SK-N-SH (cell line): ENCODE measurements around the gene TSPAN14. TPM values are rescaled to one million over a fixed set of nuclear protein-coding genes. Genes with fewer than 3 reads are reported as not detected.

Experiments
- CTCF ChIA-PET: fragments of 300-600, 350-600 bp; formaldehyde crosslinking; extraction: SDS; loops from one replicate; lab custom pipeline; 2021; lab: Yijun Ruan, JAX
- POLR2A ChIA-PET: fragments of 350-600 bp; sonication (Branson Sonifier 250); formaldehyde crosslinking; extraction: SDS; loops from one replicate; lab custom pipeline; 2020; ENCODE audit warnings: antibody characterized with exemption, inconsistent platforms; lab: Yijun Ruan, JAX
- DNase-seq: peaks from one replicate; pipeline ENCODE4 v3.0.0; 2012
- H2AFZ ChIP-seq: fragments of 200-600 bp; sonication (generic); 2 replicates; pipeline ENCODE4 v1.8.1; 2016; ENCODE audit warnings: antibody characterized with exemption, mild to moderate bottlenecking, low read depth
- H3F3A ChIP-seq: fragments of 200-600 bp; sonication (generic); replicated peaks from 2 replicates; pipeline ENCODE3; 2016; ENCODE audit warnings: antibody characterized with exemption, mild to moderate bottlenecking; ENCODE audit not compliant: insufficient read depth
- H3K27ac ChIP-seq, 2 experiments: fragments of 200-500 bp in 1 of 2; fragments of 200-600 bp in 1 of 2; sonication (Bioruptor generic) in 1 of 2; sonication (generic), shearing (Covaris generic) in 1 of 2; 2 replicates each; pipeline versions ENCODE4 v1.5.1 to v1.6.1; 2014 to 2016; ENCODE audit warnings: low read depth in 2 of 2, inconsistent platforms in 1 of 2, low read length in 1 of 2, mild to moderate bottlenecking in 1 of 2, mixed read lengths in 1 of 2
- H3K27me3 ChIP-seq: fragments of 200-600 bp; sonication (generic), shearing (Covaris generic); 2 replicates; pipeline ENCODE4 v1.6.1; 2016; ENCODE audit warnings: mixed run types; ENCODE audit not compliant: insufficient read depth
- H3K36me3 ChIP-seq, 2 experiments: fragments of 200-500 bp in 1 of 2; fragments of 200-600 bp in 1 of 2; sonication (Bioruptor generic) in 1 of 2; sonication (generic) in 1 of 2; replicated peaks in 1 of 2; 2 replicates each; pipeline versions ENCODE3 to v1.5.1; 2014 to 2016; ENCODE audit warnings: low read length in 1 of 2, mild to moderate bottlenecking in 1 of 2; ENCODE audit not compliant: insufficient read depth in 2 of 2, control insufficient read depth in 1 of 2
- H3K4me1 ChIP-seq, 2 experiments: fragments of 200-500 bp in 1 of 2; fragments of 200-600 bp in 1 of 2; sonication (Bioruptor generic) in 1 of 2; sonication (generic), shearing (Covaris generic) in 1 of 2; 2 replicates each; pipeline versions ENCODE4 v1.5.1 to v1.6.1; 2014 to 2016; ENCODE audit warnings: low read depth in 1 of 2, low read length in 1 of 2, mixed run types in 1 of 2; ENCODE audit not compliant: insufficient read depth in 2 of 2, control insufficient read depth in 1 of 2
- H3K4me2 ChIP-seq: fragments of 200-600 bp; sonication (generic), shearing (Covaris generic); 2 replicates; pipeline ENCODE4 v1.6.1; 2017; ENCODE audit warnings: mixed run types
- H3K4me3 ChIP-seq, 2 experiments: fragments of 200-500 bp in 1 of 2; fragments of 200-600 bp in 1 of 2; sonication (Bioruptor generic) in 1 of 2; sonication (generic), shearing (Covaris generic) in 1 of 2; 2 replicates each; pipeline versions ENCODE4 v1.5.1 to v1.8.1; 2014 to 2016; ENCODE audit warnings: low read depth in 2 of 2, inconsistent platforms in 1 of 2, low read length in 1 of 2, mild to moderate bottlenecking in 1 of 2, mixed read lengths in 1 of 2, moderate library complexity in 1 of 2
- H3K79me2 ChIP-seq: fragments of 200-600 bp; sonication (generic); 2 replicates; pipeline ENCODE4 v1.8.1; 2017; ENCODE audit warnings: mild to moderate bottlenecking; ENCODE audit not compliant: insufficient read depth
- H3K9ac ChIP-seq: fragments of 200-600 bp; sonication (generic); 2 replicates; pipeline ENCODE4 v1.6.1; 2017; ENCODE audit warnings: mixed run types
- H3K9me2 ChIP-seq: fragments of 200-600 bp; sonication (generic); 2 replicates; pipeline ENCODE4 v1.6.1; 2017; ENCODE audit warnings: mixed run types
- H3K9me3 ChIP-seq: fragments of 200-600 bp; sonication (generic); 2 replicates; pipeline ENCODE4 v1.6.1; 2017; ENCODE audit warnings: mixed run types, mild to moderate bottlenecking, moderate library complexity
- H4K20me1 ChIP-seq: fragments of 200-600 bp; sonication (generic); 2 replicates; pipeline ENCODE4 v1.6.1; 2017; ENCODE audit warnings: mild to moderate bottlenecking, mixed run types; ENCODE audit not compliant: insufficient read depth
- CHD2 ChIP-seq: fragments of 150-350 bp; IDR thresholded peaks from 2 replicates; pipeline ENCODE4 v1.6.1; 2018; ENCODE audit warnings: low read length; ENCODE audit not compliant: partially characterized antibody
- ELF1 ChIP-seq: IDR thresholded peaks from 2 replicates; pipeline ENCODE4 v1.4.0; 2012
- EP300 ChIP-seq, 2 experiments: IDR thresholded peaks; 2 replicates each; pipeline versions ENCODE4 v1.4.0 to v1.6.1; 2012; ENCODE audit warnings: borderline replicate concordance in 1 of 2, low read depth in 1 of 2, low read length in 1 of 2
- EZH2phosphoT487 ChIP-seq: fragments of 200-600 bp; sonication (generic); IDR thresholded peaks from 2 replicates; pipeline ENCODE4 v1.6.1; 2017; ENCODE audit warnings: low read depth, mixed run types, mild to moderate bottlenecking, antibody characterized with exemption, moderate library complexity, borderline replicate concordance
- FOSL2 ChIP-seq: IDR thresholded peaks from 2 replicates; pipeline ENCODE4 v1.4.0; 2012; ENCODE audit warnings: low read depth, mild to moderate bottlenecking, moderate library complexity, borderline replicate concordance
- FOXJ3 ChIP-seq: sonication (generic); formaldehyde crosslinking; IDR thresholded peaks from 2 replicates; pipeline ENCODE4 v1.5.1; 2020; ENCODE audit warnings: mild to moderate bottlenecking, missing genetic modification reagents
- FOXM1 ChIP-seq: IDR thresholded peaks from 2 replicates; pipeline ENCODE4 v1.4.0; 2012; ENCODE audit warnings: low read depth, mild to moderate bottlenecking
- MEF2A ChIP-seq: IDR thresholded peaks from 2 replicates; pipeline ENCODE4 v1.4.0; 2012; ENCODE audit warnings: low read depth, borderline replicate concordance
- MXI1 ChIP-seq: IDR thresholded peaks from 2 replicates; pipeline ENCODE4 v1.6.1; 2012; ENCODE audit warnings: mild to moderate bottlenecking, low read depth, low read length, improper control_type of control experiment
- NRF1 ChIP-seq: IDR thresholded peaks from 2 replicates; pipeline ENCODE4 v1.6.1; 2012; ENCODE audit warnings: low read depth, mild to moderate bottlenecking, low read length
- RAD21 ChIP-seq: IDR thresholded peaks from 2 replicates; pipeline ENCODE4 v1.6.1; 2012; ENCODE audit warnings: mild to moderate bottlenecking, low read length
- RCOR1 ChIP-seq: fragments of 150-350 bp; IDR thresholded peaks from 2 replicates; pipeline ENCODE4 v1.6.1; 2017; ENCODE audit warnings: antibody characterized with exemption, low read length
- REST ChIP-seq: IDR thresholded peaks from 2 replicates; pipeline ENCODE4 v1.6.1; 2012; ENCODE audit warnings: mild to moderate bottlenecking, low read depth, low read length, moderate library complexity
- RXRA ChIP-seq: IDR thresholded peaks from 2 replicates; pipeline ENCODE4 v1.4.0; 2012; ENCODE audit warnings: low read depth, mild to moderate bottlenecking, borderline replicate concordance
- TAF1 ChIP-seq: IDR thresholded peaks from 2 replicates; pipeline ENCODE4 v1.6.1; 2012; ENCODE audit warnings: low read depth, mild to moderate bottlenecking, low read length, moderate library complexity, borderline replicate concordance
- TCF12 ChIP-seq: IDR thresholded peaks from 2 replicates; pipeline ENCODE4 v1.4.0; 2012
- YY1 ChIP-seq: IDR thresholded peaks from 2 replicates; pipeline ENCODE4 v1.4.0; 2012; ENCODE audit warnings: low read depth, mild to moderate bottlenecking
- WGBS: methylation state at CpG from one replicate; pipeline ENCODE4 v1.1.6; 2017; ENCODE audit warnings: low lambda C conversion rate; 5-methylcytosine and 5-hydroxymethylcytosine counted together
- polyA plus RNA-seq, 3 experiments: library from polyadenylated mRNA; depleted of rRNA; stranded (reverse); fragments of >200 nt; gene quantifications; 2 replicates each; pipeline ENCODE4 v1.2.3, GENCODE V29; 2012
- TF ChIP-seq, protein P1 (sequence below): IDR thresholded peaks from 2 replicates; pipeline ENCODE4 v1.4.0; 2012; ENCODE audit warnings: low read depth

The TSPAN14 gene
- polyA plus RNA-seq, 1 of the 3 experiments (the other 2 are of a cell fraction) = 78.1 TPM

GRCh38 chr10:80487421-80487785, 33.3 kb downstream of the TSPAN14 start:
- H3K27ac ChIP-seq = no peak overlapping the region
- no peaks in the 10 kb centered on the region for H3K9me2 ChIP-seq
- H3K4me3 ChIP-seq = no peak overlapping the region
- WGBS = 89% methylated on average over 3 of the region's 4 CpGs
- CTCF ChIA-PET = interaction anchor here (1.8 to 11.4 kb wide), 2 partner anchors 17 to 44 kb away, joined by 5 to 82 read pairs; no protein-coding TSS in a partner anchor
- no peak overlapping the region for H3K4me2 ChIP-seq
- DNase-seq = no peak
- TF ChIP-seq FOSL2 = no peak
- TF ChIP-seq REST = no peak
- TF ChIP-seq NRF1 = no peak
- TF ChIP-seq YY1 = no peak
- TF ChIP-seq TAF1 = no peak
- no peak for TF ChIP-seq EP300 (IDR thresholded peaks at IDR 0.05; ENCODE audit: borderline replicate concordance in 1 of 2, low read depth in 1 of 2, low read length in 1 of 2)
- no peak for TF ChIP-seq RCOR1
- no peak for TF ChIP-seq TCF12
- TF ChIP-seq FOXM1 = no peak
- peaks cover 63% of the 10 kb centered on the region for H4K20me1 ChIP-seq
- POLR2A ChIA-PET = no interaction called here
- H3K9ac ChIP-seq = no peak overlapping the region
- H3K4me1 ChIP-seq = peaks cover 0 to 5% of the 10 kb centered on the region in 2 experiments; a peak in 1 of 4 replicates
- H3K36me3 ChIP-seq = peaks cover 4 to 17% of the 10 kb centered on the region in 2 experiments
- H3K9me3 ChIP-seq = no peaks in the 10 kb centered on the region
- H3K27me3 ChIP-seq = no peaks in the 10 kb centered on the region
- no peak overlapping the region for H2AFZ ChIP-seq
- peaks cover 6% of the 10 kb centered on the region for H3F3A ChIP-seq
- H3K79me2 ChIP-seq = peaks cover 100% of the 10 kb centered on the region

- Histone ChIP-seq H3K9me2 (no peaks in the 10 kb centered on the region), H3F3A (peaks cover 6% of the 10 kb centered on the region), H3K4me2 (no peak overlapping the region), H2AFZ (no peak overlapping the region), H3K9ac (no peak overlapping the region), H3K4me3 (no peak overlapping the region), H3K9me3 (no peaks in the 10 kb centered on the region), H3K79me2 (peaks cover 100% of the 10 kb centered on the region), H3K36me3 (peaks cover 8 to 17% of the 10 kb centered on the region in 2 experiments), H3K4me1 (peaks cover 0 to 6% of the 10 kb centered on the region in 2 experiments; a peak in 1 of 4 replicates), H3K27me3 (no peaks in the 10 kb centered on the region), H3K27ac (no peak overlapping the region), H4K20me1 (peaks cover 61% of the 10 kb centered on the region)
- POLR2A ChIA-PET = no interaction called here
- WGBS = 95% methylated on average over 14 of the region's 14 CpGs
- DNase-seq = no peak
- TF ChIP-seq, protein P1, sequence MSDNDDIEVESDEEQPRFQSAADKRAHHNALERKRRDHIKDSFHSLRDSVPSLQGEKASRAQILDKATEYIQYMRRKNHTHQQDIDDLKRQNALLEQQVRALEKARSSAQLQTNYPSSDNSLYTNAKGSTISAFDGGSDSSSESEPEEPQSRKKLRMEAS = no peak
- TF ChIP-seq ELF1 = no peak
- TF ChIP-seq RXRA = no peak
- TF ChIP-seq RAD21 = no peak
- no peak for TF ChIP-seq CHD2
- TF ChIP-seq FOXJ3 (CRISPR knock-in tag) = no peak
- no peak for TF ChIP-seq EZH2phosphoT487
- TF ChIP-seq MEF2A = no peak
- TF ChIP-seq REST = no peak
- no peak for TF ChIP-seq MXI1
- CTCF ChIA-PET = interaction anchor here (1.8 to 11.4 kb wide), 3 partner anchors 16 to 44 kb away, joined by 5 to 82 read pairs (median 8); no protein-coding TSS in a partner anchor
Measured at GRCh38 chr10:80487791-80488538, 33.9 kb downstream of the TSPAN14 start.
